Keratinocyte (primary cell): Measurements from ENCODE around the gene FUT6. TPM values are rescaled to one million over a fixed set of nuclear protein-coding genes. Genes with fewer than 3 reads are reported as not detected.

Experiments
- DNase-seq: peaks from one replicate; pipeline ENCODE4 v3.0.0-alpha.2; 2011; ENCODE audit warnings: low read depth, missing footprints, low spot score
- FAIRE-seq: peaks from 2 replicates; lab custom pipeline; 2011; peaks lifted over from hg19 to GRCh38; lab: Jason Lieb, UNC
- H2AFZ ChIP-seq: 2 replicates; pipeline ENCODE4 v1.6.0; 2012; ENCODE audit warnings: low read length, control low read depth, inconsistent platforms; ENCODE audit not compliant: control insufficient read depth
- H3K27ac ChIP-seq: 2 replicates; pipeline ENCODE4 v1.5.1; 2011; ENCODE audit warnings: low read length; ENCODE audit not compliant: control insufficient read depth, insufficient read depth
- H3K27me3 ChIP-seq: 3 replicates; pipeline ENCODE4 v1.6.0; 2011; ENCODE audit warnings: low read length; ENCODE audit not compliant: control insufficient read depth, insufficient read depth; ENCODE audit errors: extremely low read depth
- H3K36me3 ChIP-seq, 2 experiments: 2 replicates in 1 of 2; 3 replicates in 1 of 2; pipeline ENCODE4 v1.5.1; 2011; ENCODE audit warnings: low read length in 2 of 2, mild to moderate bottlenecking in 1 of 2; ENCODE audit not compliant: control insufficient read depth in 2 of 2, insufficient read depth in 2 of 2; ENCODE audit errors: extremely low read depth in 1 of 2
- H3K4me1 ChIP-seq: 3 replicates; pipeline ENCODE4 v1.5.1; 2011; ENCODE audit warnings: low read length; ENCODE audit not compliant: control insufficient read depth, insufficient read depth; ENCODE audit errors: extremely low read depth
- H3K4me2 ChIP-seq: 3 replicates; pipeline ENCODE4 v1.6.0; 2011; ENCODE audit warnings: low read depth, low read length; ENCODE audit not compliant: control insufficient read depth, insufficient read depth; ENCODE audit errors: extremely low read depth
- H3K4me3 ChIP-seq, 3 experiments: fragments of 200-600 bp in 1 of 3; sonication (generic) in 1 of 3; 2 replicates in 2 of 3; 3 replicates in 1 of 3; pipeline ENCODE4 v1.5.1; 2011 to 2016; ENCODE audit warnings: low read length in 3 of 3, mild to moderate bottlenecking in 3 of 3, control low read depth in 2 of 3, inconsistent platforms in 1 of 3, low read depth in 1 of 3, mixed read lengths in 1 of 3, mixed run types in 1 of 3, moderate library complexity in 1 of 3; ENCODE audit not compliant: control insufficient read depth in 2 of 3, insufficient read depth in 2 of 3; ENCODE audit errors: extremely low read depth in 1 of 3
- H3K79me2 ChIP-seq: 2 replicates; pipeline ENCODE4 v1.6.0; 2012; ENCODE audit warnings: low read length; ENCODE audit not compliant: control insufficient read depth, insufficient read depth
- H3K9ac ChIP-seq: 3 replicates; pipeline ENCODE4 v1.6.0; 2011; ENCODE audit warnings: low read length; ENCODE audit not compliant: control insufficient read depth, insufficient read depth; ENCODE audit errors: extremely low read depth
- H3K9me1 ChIP-seq: 3 replicates; pipeline ENCODE4 v1.6.0; 2011; ENCODE audit warnings: low read length; ENCODE audit not compliant: control insufficient read depth, insufficient read depth; ENCODE audit errors: extremely low read depth
- H3K9me3 ChIP-seq: 2 replicates; pipeline ENCODE4 v1.5.1; 2012; ENCODE audit warnings: low read depth, low read length; ENCODE audit not compliant: control insufficient read depth
- H4K20me1 ChIP-seq: 3 replicates; pipeline ENCODE4 v1.6.0; 2011; ENCODE audit warnings: low read length; ENCODE audit not compliant: control insufficient read depth, insufficient read depth; ENCODE audit errors: extremely low read depth
- EZH2 ChIP-seq: IDR thresholded peaks from one replicate; pipeline ENCODE4 v1.6.1; 2012; ENCODE audit warnings: inconsistent platforms, mild to moderate bottlenecking, low read length, moderate library complexity
- dilution Hi-C: fragments of 300-500 bp; cut with MboI; formaldehyde crosslinking; loops from one replicate; pipeline ENCODE4 v1.7.0; 2020; ENCODE audit warnings: low sequenced_read_pairs; ENCODE audit not compliant: extremely low pct_ligation_motif_present
- polyA plus RNA-seq, 5 experiments: library from polyadenylated mRNA; depleted of rRNA in 3 of 5; stranded (reverse) in 3 of 5; stranded (forward) in 1 of 5; unstranded in 1 of 5; fragments of >200 nt; gene quantifications; 1 replicate in 1 of 5; 2 replicates in 3 of 5; 3 replicates in 1 of 5; pipeline versions ENCODE4 v1.2.1 to v1.2.3, GENCODE V29; 2011 to 2012; ENCODE audit warnings: missing spikeins in 2 of 5, low read depth in 1 of 5, low replicate concordance in 1 of 5
- TF ChIP-seq, protein P1 (sequence below), 3 experiments: IDR thresholded peaks in 1 of 3; conservative IDR thresholded peaks in 1 of 3; optimal IDR thresholded peaks in 1 of 3; 2 replicates in 2 of 3; 3 replicates in 1 of 3; pipeline versions ENCODE3 to v1.5.1; 2011; ENCODE audit warnings: low read length in 3 of 3, mild to moderate bottlenecking in 3 of 3, moderate library complexity in 2 of 3, control low read depth in 1 of 3, inconsistent platforms in 1 of 3; ENCODE audit not compliant: insufficient read depth in 2 of 3; ENCODE audit errors: extremely low read depth in 1 of 3

Gene FUT6
- polyA plus RNA-seq, 1 donor (not counting 4 experiments of a cell fraction or from before 2014, with no cell fraction given) = not detected

DNA sequence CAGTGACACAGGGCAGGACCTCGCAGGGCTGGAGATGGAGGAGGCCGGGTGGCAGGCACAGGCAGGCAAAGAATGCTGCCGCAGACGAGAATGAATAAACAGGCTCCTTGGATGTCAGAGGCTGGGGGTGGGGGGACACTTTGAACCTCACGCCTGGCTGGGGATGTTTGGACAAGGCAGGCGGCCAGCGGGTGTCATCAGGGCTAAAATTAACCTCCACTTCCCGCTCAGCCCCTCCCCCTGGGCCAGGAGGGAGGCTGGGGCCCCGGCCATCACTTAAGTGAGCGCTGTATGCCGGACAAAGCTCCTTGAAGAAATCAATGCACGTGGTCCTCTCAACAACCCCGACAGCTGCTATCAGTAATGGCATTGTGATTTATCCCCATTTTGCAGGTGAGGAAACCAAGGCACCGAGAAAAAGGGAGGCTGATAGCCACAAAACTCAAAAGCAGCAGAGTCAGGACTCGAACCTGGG lies 41.1 kb upstream of the FUT6 start:
- H3K79me2 ChIP-seq = no peaks in the 10 kb centered on the region
- FAIRE-seq = no peak
- TF ChIP-seq, protein P1, sequence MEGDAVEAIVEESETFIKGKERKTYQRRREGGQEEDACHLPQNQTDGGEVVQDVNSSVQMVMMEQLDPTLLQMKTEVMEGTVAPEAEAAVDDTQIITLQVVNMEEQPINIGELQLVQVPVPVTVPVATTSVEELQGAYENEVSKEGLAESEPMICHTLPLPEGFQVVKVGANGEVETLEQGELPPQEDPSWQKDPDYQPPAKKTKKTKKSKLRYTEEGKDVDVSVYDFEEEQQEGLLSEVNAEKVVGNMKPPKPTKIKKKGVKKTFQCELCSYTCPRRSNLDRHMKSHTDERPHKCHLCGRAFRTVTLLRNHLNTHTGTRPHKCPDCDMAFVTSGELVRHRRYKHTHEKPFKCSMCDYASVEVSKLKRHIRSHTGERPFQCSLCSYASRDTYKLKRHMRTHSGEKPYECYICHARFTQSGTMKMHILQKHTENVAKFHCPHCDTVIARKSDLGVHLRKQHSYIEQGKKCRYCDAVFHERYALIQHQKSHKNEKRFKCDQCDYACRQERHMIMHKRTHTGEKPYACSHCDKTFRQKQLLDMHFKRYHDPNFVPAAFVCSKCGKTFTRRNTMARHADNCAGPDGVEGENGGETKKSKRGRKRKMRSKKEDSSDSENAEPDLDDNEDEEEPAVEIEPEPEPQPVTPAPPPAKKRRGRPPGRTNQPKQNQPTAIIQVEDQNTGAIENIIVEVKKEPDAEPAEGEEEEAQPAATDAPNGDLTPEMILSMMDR (optimal IDR thresholded peaks at IDR 0.05 in 1 of 3, IDR thresholded peaks at IDR 0.05 in 1 of 3, conservative IDR thresholded peaks at IDR 0.05 in 1 of 3; ENCODE audit: extremely low read depth in 1 of 3, insufficient read depth in 2 of 3, low read length in 3 of 3) = no peak
- no peak for TF ChIP-seq EZH2
- no peak overlapping the region for H3K27ac ChIP-seq
- H3K27me3 ChIP-seq = peaks cover 9% of the 10 kb centered on the region
- dilution Hi-C loops = no loop called here
- DNase-seq = no peak
- no peaks in the 10 kb centered on the region for H3K9me1 ChIP-seq
- no peaks in the 10 kb centered on the region for H4K20me1 ChIP-seq
- H3K9ac ChIP-seq = no peak overlapping the region
- no peak overlapping the region for H3K4me2 ChIP-seq
- no peak overlapping the region for H2AFZ ChIP-seq
- H3K4me3 ChIP-seq = no peak overlapping the region
- no peaks in the 10 kb centered on the region for H3K9me3 ChIP-seq
- peaks cover 7% of the 10 kb centered on the region for H3K4me1 ChIP-seq
- H3K36me3 ChIP-seq = no peaks in the 10 kb centered on the region

DNA sequence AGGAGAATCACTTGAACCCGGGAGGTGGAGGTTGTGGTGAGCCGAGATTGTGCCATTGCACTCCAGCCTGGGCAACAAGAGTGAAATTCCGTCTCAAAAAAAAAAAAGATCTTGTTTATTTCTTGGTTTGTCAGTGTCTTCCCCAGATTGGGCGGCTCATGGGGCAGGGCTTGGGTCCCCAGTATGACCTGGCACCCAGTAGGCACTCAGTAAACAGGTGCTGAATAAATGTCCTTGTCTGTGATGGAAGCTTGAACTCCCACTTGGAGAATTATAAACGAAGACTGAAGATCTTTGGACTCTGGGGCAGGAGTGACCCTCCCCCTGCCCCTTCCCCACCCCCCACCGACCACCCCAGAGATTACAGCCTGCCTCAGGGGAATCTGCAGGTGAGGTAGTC lies 40.7 kb upstream of the FUT6 start:
- dilution Hi-C loops = no loop called here
- Histone ChIP-seq H3K4me1 (peaks cover 11% of the 10 kb centered on the region), H3K4me2 (no peak overlapping the region), H3K79me2 (no peaks in the 10 kb centered on the region), H2AFZ (no peak overlapping the region), H3K9me1 (no peaks in the 10 kb centered on the region), H3K9ac (no peak overlapping the region), H3K9me3 (no peaks in the 10 kb centered on the region), H3K27me3 (peaks cover 9% of the 10 kb centered on the region), H3K4me3 (no peak overlapping the region), H3K27ac (no peak overlapping the region), H4K20me1 (no peaks in the 10 kb centered on the region), H3K36me3 (no peaks in the 10 kb centered on the region)
- DNase-seq = no peak
- TF ChIP-seq, protein P1 (optimal IDR thresholded peaks at IDR 0.05 in 1 of 3, IDR thresholded peaks at IDR 0.05 in 1 of 3, conservative IDR thresholded peaks at IDR 0.05 in 1 of 3; ENCODE audit: extremely low read depth in 1 of 3, insufficient read depth in 2 of 3, low read length in 3 of 3) = no peak
- TF ChIP-seq EZH2 = no peak
- FAIRE-seq = no peak
